ENCODE measurements around the gene SP6. TPM values are rescaled to one million over a fixed set of nuclear protein-coding genes. Genes with fewer than 3 reads are reported as not detected.

Gene SP6
- total RNA-seq, 1 experiment from 2014 or later, result 3.3 TPM

GRCh38 chr17:47848198-47848513 is 2.8 kb downstream of the SP6 start:
- DNase-seq (ENCODE audit: low spot score) (no peak), ATAC-seq (no peak)
- ChIA-PET CTCF (interaction anchor here (0.7 to 19.3 kb wide), 39 partner anchors 9 to 199 kb away, joined by 3 to 1122 read pairs (median 7); partner anchors contain the start of genes CDK5RAP3, LRRC46, MRPL10 and OSBPL7), POLR2A (interaction anchor here (0.7 to 2.2 kb wide), 3 partner anchors 37 to 99 kb away, joined by 3 to 15 read pairs (median 12); partner anchors contain the start of gene SP2)
- peaks cover 83% of the 10 kb centered on the region for H3K27me3 Mint-ChIP-seq (ENCODE audit: low read depth)
- no peaks in the 10 kb centered on the region for H3K9me3 Mint-ChIP-seq
- TF ChIP-seq MXD4 (CRISPR knock-in tag; IDR thresholded peaks at IDR 0.05; ENCODE audit: borderline replicate concordance) (no peak), PRDM15 (CRISPR knock-in tag; IDR thresholded peaks at IDR 0.05) (no peak), ZNF416 (CRISPR knock-in tag; IDR thresholded peaks at IDR 0.05) (no peak), ESRRA (CRISPR knock-in tag; IDR thresholded peaks at IDR 0.05; ENCODE audit: borderline replicate concordance) (no peak), ZNF671 (CRISPR knock-in tag; IDR thresholded peaks at IDR 0.05) (no peak), CREB1 (CRISPR knock-in tag; IDR thresholded peaks at IDR 0.05) (no peak), ARID4B (CRISPR knock-in tag; IDR thresholded peaks at IDR 0.05; ENCODE audit: borderline replicate concordance) (0 out of 2 replicates have a peak, but pooled peaks have one; percentile 37), CTCF (IDR thresholded peaks at IDR 0.05) (no peak)
- TF ChIP-seq, protein P1, sequence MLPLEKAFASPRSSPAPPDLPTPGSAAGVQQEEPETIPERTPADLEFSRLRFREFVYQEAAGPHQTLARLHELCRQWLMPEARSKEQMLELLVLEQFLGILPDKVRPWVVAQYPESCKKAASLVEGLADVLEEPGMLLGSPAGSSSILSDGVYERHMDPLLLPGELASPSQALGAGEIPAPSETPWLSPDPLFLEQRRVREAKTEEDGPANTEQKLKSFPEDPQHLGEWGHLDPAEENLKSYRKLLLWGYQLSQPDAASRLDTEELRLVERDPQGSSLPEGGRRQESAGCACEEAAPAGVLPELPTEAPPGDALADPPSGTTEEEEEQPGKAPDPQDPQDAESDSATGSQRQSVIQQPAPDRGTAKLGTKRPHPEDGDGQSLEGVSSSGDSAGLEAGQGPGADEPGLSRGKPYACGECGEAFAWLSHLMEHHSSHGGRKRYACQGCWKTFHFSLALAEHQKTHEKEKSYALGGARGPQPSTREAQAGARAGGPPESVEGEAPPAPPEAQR (CRISPR knock-in tag; IDR thresholded peaks at IDR 0.05), result no peak
- no peak overlapping the region for H3K27ac Mint-ChIP-seq
- peaks cover 47% of the 10 kb centered on the region for H3K4me1 Mint-ChIP-seq
- no peaks in the 10 kb centered on the region for H3K36me3 Mint-ChIP-seq
- H3K4me3 Mint-ChIP-seq, result peak overlapping the region; percentile 48

DNA sequence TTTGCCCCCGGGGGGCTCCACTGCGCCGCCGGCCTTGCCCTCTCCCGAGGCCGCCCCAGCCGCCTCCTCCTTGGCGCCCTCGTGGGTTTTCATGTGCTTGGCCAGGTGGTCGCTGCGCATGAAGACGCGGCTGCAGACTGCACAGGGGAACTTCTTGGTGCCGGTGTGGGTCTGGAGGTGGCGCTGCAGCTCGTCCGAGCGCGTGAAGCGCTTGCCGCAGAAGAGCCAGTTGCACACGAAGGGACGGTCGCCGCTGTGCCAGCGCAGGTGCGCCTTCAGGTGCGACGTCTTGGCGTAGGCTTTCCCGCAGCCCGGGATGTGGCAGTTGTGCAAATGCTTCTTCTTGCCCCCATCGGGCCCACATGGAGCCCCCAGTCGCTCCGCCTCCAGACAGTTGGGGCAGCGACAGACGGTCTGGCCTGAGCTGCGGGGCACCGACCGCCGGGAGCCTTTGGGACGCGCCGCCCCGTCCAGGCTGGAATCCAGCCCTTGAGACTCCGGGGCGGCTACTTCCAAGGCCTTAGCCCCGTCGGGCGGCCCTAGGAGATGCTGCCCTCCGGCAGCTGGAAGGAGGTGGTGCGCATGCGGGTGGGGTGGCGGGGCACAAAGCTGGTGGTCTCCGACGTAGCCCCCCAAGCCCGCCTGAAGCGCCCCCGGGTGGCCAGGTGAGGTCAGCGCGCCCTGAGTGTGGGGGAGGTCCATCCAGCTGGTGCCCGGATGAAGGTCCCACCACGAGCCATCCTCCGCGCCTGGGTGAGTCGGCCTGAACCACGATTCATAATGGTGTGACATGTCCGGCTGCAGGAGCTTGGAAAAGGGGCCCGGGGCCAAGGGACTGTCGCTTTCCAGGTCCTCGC is 3.4 kb downstream of the SP6 start:
- ChIA-PET CTCF (interaction anchor here (0.7 to 19.3 kb wide), 48 partner anchors 9 to 199 kb away, joined by 3 to 1122 read pairs (median 6); partner anchors contain the start of genes CDK5RAP3, LRRC46, MRPL10 and OSBPL7), POLR2A (interaction anchor here (0.7 to 2.2 kb wide), 4 partner anchors 38 to 99 kb away, joined by 3 to 15 read pairs (median 10); partner anchors contain the start of gene SP2)
- TF ChIP-seq EMX1 (CRISPR knock-in tag; IDR thresholded peaks at IDR 0.05) (no peak), HMGA2 (CRISPR knock-in tag; IDR thresholded peaks at IDR 0.05) (no peak), JUN (CRISPR knock-in tag; IDR thresholded peaks at IDR 0.05) (peak; percentile 77; the same call in 1 of the 2 replicates), E2F5 (CRISPR knock-in tag; IDR thresholded peaks at IDR 0.05) (0 out of 2 replicates have a peak, but pooled peaks have one; percentile 39), MXD4 (CRISPR knock-in tag; IDR thresholded peaks at IDR 0.05; ENCODE audit: borderline replicate concordance) (no peak), SOX15 (CRISPR knock-in tag; IDR thresholded peaks at IDR 0.05) (no peak), ESRRA (CRISPR knock-in tag; IDR thresholded peaks at IDR 0.05; ENCODE audit: borderline replicate concordance) (peak; percentile 89; the same call in 1 of the 2 replicates), CREB1 (CRISPR knock-in tag; IDR thresholded peaks at IDR 0.05) (peak; percentile 86)
- TF ChIP-seq, protein P2, sequence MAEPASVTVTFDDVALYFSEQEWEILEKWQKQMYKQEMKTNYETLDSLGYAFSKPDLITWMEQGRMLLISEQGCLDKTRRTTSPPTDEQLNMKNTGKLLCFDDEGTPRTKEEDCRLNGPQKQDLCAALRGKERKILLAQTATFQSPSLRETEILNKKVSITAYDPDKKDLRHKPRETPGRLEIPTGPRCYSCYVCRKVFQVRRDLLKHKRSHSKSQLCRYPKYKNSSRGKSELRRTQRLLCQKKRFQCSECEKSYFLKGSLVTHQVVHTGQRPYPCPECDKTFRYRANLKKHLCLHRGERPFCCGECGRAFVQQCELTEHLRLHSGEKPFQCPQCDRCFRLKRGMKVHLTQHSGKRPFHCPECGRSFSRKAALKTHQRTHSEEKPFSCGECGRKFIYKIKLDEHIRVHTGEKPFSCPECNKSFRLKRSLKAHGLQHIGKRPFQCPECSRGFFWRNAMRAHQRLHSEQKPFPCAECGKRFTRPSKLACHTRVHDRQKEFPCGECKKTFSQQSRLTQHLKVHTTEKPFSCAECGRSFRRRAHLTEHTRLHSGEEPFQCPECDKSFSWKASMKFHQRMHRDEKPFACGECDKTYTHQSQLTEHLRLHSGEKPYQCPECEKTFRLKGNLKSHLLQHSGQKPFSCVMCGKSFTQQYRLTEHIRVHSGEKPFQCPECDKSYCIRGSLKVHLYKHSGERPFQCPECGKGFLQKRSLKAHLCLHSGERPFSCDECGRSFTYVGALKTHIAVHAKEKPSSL (CRISPR knock-in tag; conservative IDR thresholded peaks at IDR 0.05), result no peak

More for the DNA sequence above, 3.4 kb downstream of the SP6 start:
- DNase-seq (ENCODE audit: low spot score) (peak; percentile 77), ATAC-seq (peak; percentile 22)
- Mint-ChIP-seq H3K36me3 (no peaks in the 10 kb centered on the region), H3K27ac (no peak overlapping the region), H3K27me3 (ENCODE audit: low read depth) (peaks cover 77% of the 10 kb centered on the region), H3K9me3 (no peaks in the 10 kb centered on the region), H3K4me1 (peaks cover 47% of the 10 kb centered on the region), H3K4me3 (peak overlapping the region; percentile 77)

All from WTC11 (cell line).